Choroid plexus epithelial cell (primary cell): ENCODE measurements around the gene RHOA.
"Not testable (repeated sequence)": the region's sequence is repeated elsewhere in the genome, so short reads cannot be mapped to it uniquely, and the experiment has no call there.

Source experiments
- DNase-seq: peaks from one replicate; pipeline ENCODE4 v3.0.0-alpha.2; 2010; ENCODE audit warnings: low read depth
- H3K4me3 ChIP-seq: 2 replicates; pipeline ENCODE4 v1.5.1; 2011; ENCODE audit warnings: low read depth, mild to moderate bottlenecking, control low read depth, low read length, moderate library complexity
- TF ChIP-seq, protein P1 (sequence below): conservative IDR thresholded peaks from 2 replicates; pipeline ENCODE4 v1.5.1; 2011; ENCODE audit warnings: low read depth, mild to moderate bottlenecking, control low read depth, inconsistent platforms, low read length, moderate library complexity

Gene RHOA

DNA sequence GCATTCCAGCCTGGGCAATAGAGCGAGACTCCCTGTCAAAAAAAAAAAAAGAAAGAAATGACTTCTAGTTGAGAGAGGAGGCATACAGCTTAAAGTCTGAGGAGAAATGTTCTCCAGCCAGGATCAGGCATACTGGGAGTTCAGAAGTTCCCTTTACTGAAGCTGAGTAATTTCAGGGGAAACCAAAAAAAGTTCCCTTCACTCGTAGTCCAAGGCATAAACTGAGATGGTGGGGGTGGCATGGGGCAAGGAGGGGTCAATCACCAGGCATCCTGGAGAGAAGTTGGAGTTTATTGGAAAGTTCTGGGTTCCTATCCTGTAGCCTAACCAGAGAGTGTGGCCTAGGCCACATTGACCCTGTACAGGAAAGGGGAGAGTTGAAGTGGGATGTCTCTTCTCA is 59.5 kb downstream of the RHOA start:
- no peak for DNase-seq
- TF ChIP-seq, protein P1, sequence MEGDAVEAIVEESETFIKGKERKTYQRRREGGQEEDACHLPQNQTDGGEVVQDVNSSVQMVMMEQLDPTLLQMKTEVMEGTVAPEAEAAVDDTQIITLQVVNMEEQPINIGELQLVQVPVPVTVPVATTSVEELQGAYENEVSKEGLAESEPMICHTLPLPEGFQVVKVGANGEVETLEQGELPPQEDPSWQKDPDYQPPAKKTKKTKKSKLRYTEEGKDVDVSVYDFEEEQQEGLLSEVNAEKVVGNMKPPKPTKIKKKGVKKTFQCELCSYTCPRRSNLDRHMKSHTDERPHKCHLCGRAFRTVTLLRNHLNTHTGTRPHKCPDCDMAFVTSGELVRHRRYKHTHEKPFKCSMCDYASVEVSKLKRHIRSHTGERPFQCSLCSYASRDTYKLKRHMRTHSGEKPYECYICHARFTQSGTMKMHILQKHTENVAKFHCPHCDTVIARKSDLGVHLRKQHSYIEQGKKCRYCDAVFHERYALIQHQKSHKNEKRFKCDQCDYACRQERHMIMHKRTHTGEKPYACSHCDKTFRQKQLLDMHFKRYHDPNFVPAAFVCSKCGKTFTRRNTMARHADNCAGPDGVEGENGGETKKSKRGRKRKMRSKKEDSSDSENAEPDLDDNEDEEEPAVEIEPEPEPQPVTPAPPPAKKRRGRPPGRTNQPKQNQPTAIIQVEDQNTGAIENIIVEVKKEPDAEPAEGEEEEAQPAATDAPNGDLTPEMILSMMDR: no peak
- no peak overlapping the region for H3K4me3 ChIP-seq

DNA sequence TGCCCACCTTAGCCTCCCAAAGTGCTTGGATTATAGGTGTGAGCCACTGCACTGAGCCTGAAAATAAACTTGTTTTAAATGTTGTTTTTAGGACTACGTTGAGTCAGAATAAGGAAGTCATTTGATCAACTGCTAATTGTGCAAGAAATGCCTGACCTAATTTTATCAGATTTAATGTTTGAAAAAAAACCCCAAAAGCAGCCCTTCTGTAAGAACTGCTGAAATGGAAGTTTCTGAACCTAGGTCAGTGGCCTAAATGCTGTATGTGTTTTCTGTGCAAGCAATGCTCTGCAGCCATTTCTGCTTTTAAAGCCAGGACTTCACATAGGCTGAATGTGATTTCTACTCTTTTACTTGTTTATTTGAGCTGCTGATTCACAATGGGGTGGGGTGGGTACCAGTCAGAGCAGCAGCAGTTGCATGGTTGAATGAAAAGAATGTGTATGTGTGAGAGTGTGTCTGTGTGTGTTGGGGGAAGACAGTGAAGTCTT is 60.2 kb downstream of the RHOA start:
- DNase-seq: peak; percentile 94
- H3K4me3 ChIP-seq: no peak overlapping the region
- TF ChIP-seq, protein P1: no peak

DNA sequence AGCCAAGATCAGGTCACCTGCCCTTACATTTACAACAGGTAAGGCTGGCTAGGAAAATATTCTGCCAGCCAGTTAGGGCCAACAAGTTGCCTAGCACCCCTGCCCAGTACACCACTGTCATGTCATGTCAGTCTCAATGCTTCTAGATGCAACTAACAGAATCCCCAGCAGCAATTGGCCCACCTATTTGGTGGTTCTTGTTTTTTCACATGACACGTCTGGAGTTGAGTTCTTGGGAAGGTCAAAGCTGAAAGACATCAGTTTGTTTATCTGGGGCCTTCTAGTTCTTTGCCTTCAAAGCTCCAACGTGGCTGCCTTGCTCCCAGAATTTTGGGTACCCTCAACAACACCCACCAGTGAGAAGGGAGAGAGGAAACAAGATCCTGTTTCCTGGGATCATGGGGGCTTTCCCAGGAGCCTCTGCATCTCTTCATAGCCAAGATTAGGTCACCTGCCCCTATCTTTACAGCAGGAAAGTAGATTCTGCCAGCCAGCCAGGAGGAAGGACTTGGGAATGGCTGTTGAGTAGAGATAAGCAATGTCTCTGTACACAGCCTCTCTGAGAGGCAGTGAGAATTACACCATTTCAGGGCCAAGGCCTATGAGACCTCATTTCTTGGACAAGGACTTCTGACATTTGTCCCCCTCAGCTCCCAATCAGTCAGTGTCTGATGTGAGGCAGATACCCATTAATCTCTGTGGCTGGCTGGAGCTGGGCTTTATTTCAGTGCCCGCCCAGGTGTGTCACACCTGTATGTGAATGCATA is 62.2 kb downstream of the RHOA start:
- TF ChIP-seq, protein P1: no peak

DNA sequence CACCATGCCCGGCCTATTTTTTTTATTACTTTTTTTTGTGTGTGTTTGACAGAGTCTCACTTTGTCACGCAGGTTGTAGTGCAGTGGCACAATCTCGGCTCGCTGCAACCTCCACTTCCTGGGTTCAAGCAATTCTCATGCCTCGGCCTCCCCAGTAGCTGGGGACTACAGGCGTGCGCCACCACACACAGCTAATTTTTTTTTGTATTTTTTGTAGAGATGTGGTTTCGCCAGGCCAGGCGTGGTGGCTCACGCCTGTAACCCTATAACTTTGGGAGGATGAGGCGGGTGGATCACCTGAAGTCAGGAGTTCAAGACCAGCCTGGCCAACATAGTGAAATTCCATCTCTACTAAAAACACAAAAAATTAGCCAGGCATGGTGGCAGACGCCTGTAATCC is 63.4 kb downstream of the RHOA start:
- H3K4me3 ChIP-seq, DNase-seq: not testable (repeated sequence)

More for the DNA sequence above, 62.2 kb downstream of the RHOA start:
- no peak overlapping the region for H3K4me3 ChIP-seq
- no peak for DNase-seq

DNA sequence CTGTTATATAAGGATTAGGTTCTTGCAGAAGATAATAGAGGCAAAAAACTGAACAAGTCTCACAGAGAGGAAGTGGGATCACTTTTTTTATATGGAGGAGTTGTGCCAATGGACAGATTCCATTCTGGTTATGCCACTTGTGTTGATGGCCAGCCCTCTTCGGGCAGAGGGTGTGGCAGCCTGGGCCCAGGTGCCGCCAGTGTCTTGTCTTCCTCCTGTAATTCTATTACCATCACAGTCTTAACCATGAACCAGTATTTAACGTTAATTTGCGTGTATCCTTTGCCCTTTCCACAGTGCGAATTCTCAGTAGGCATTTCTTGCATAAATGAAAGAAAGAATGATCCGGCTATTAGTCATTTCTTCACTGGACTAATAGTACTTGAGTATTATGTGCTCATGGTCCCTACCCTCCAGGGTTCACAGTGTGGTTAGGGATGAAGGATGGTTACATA is 65.0 kb downstream of the RHOA start:
- DNase-seq: no peak
- H3K4me3 ChIP-seq: no peak overlapping the region
- TF ChIP-seq, protein P1: no peak

DNA sequence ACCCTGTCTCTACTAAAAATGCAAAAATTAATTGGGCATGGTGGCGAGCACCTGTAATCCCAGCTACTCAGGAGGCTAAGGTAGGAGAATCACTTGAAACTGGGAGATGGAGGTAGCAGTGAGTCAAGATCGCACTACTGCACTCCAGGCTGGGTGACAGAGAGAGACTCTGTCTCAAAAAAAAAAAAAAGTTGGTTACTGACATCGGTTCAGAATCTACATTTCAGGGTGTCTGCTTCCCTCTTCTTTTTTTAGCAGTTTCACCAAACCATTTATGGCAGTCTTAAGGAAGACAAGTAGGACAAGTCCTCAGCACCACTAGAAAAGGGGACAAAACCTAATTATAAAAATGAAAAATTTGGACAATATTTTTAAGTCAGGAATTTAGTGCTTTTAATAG is 68.6 kb downstream of the RHOA start:
- TF ChIP-seq, protein P1: no peak
- H3K4me3 ChIP-seq: no peak overlapping the region
- no peak for DNase-seq

DNA sequence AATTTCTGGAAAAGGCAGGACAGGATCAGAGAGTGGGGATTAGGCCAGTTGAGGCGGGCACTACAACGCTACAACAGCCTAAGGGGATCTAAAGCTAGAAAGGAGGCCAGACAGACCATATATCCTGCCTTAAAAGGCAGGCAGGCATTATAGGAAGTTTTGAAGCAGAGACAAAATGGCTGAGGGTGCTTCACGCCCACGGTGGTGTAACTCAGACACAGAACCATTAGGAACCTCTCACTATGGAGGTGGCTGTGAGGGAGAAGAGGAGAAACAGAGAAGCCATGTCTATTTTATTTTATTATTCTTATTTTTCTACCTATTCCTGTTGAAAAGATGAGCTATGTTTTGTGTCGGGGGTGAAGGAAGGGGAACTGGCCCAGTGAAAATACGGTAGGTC is 69.8 kb downstream of the RHOA start:
- no peak overlapping the region for H3K4me3 ChIP-seq
- TF ChIP-seq, protein P1: no peak
- DNase-seq: no peak
